ENCODE measurements around the gene ZFHX2. TPM values are rescaled to one million over a fixed set of nuclear protein-coding genes. Genes with fewer than 3 reads are reported as not detected.

The ZFHX2 gene
- 0.44 and 0.49 TPM in 2 replicates for total RNA-seq (2016; rRNA removed; fragmentation: Illumina TruSeq; extraction: Trizol)
- total RNA-seq (2016; cell fraction: cytosol; rRNA removed; fragmentation: Illumina TruSeq; extraction: Trizol; ENCODE audit: low read depth), result 0.81 and 0.88 TPM in 2 replicates
- 0.39 and 0.40 TPM in 2 replicates for total RNA-seq (2016; cell fraction: insoluble cytoplasmic fraction; rRNA removed; fragmentation: Illumina TruSeq; extraction: Trizol)
- 0.49 and 0.62 TPM in 2 replicates for total RNA-seq (2016; cell fraction: membrane; rRNA removed; fragmentation: Illumina TruSeq; extraction: Trizol)
- total RNA-seq (2016; cell fraction: nucleus; rRNA removed; fragmentation: Illumina TruSeq; extraction: Trizol), result 0.78 and 1.1 TPM in 2 replicates
- polyA plus RNA-seq (2011; rRNA removed), result 0.17 and 0.24 TPM in 2 replicates
- polyA plus RNA-seq (2011; cell fraction: cytosol; rRNA removed), result 0.04 and 0.22 TPM in 2 replicates
- 1.2 and 1.4 TPM in 2 replicates for polyA plus RNA-seq (2011; cell fraction: nucleus; rRNA removed)
- polyA plus RNA-seq (2012), result 0.92 and 0.93 TPM in 2 replicates
- polyA plus RNA-seq (2016; cell fraction: cytosol; fragmentation: Illumina TruSeq; extraction: Trizol; ENCODE audit: low read depth), result 0.29 TPM in 2 replicates
- polyA plus RNA-seq (2016; cell fraction: insoluble cytoplasmic fraction; fragmentation: Illumina TruSeq; extraction: Trizol; ENCODE audit: low read depth), result 0.53 and 0.73 TPM in 2 replicates
- 0.19 and 0.22 TPM in 2 replicates for polyA plus RNA-seq (2016; cell fraction: membrane; fragmentation: Illumina TruSeq; extraction: Trizol; ENCODE audit: low read depth)
- 0.79 and 1.2 TPM in 2 replicates for polyA plus RNA-seq (2016; cell fraction: nucleus; fragmentation: Illumina TruSeq; extraction: Trizol; ENCODE audit: insufficient read depth, low read depth)
- 0.21 and 1.7 TPM in 2 replicates for polyA minus RNA-seq (2011; rRNA and poly(A)+ RNA removed; ENCODE audit: low replicate concordance)
- 0.26 and 1.6 TPM in 2 replicates for polyA minus RNA-seq (2011; cell fraction: cytosol; rRNA and poly(A)+ RNA removed)
- 1.7 and 2.2 TPM in 2 replicates for polyA minus RNA-seq (2011; cell fraction: nucleus; rRNA and poly(A)+ RNA removed)
- percentile 37 among the genes with signal in this experiment for Bru-seq, nascent RNA
- BruChase-seq, experiment 1, labeled RNA remaining after a 6-hour chase, result percentile 33 among the genes with signal in this experiment
- BruChase-seq, experiment 2, labeled RNA remaining after a 2-hour chase, result percentile 31 among the genes with signal in this experiment
- long read RNA-seq, experiment 1, partial matches to known transcripts, result 0 of 1 reads
- long read RNA-seq, experiment 1, other reads (novel, unspliced or antisense), result 1 of 1 reads
- long read RNA-seq, experiment 2, partial matches to known transcripts, result 1 of 2 reads
- long read RNA-seq, experiment 2, other reads (novel, unspliced or antisense), result 1 of 2 reads

- ChIA-PET CTCF (ENCODE audit: low intra/inter-chr PET ratio, low total read pairs) (interaction anchor here (1.0 to 1.5 kb wide), 2 partner anchors 12 to 73 kb away, joined by 3 to 5 read pairs; no protein-coding TSS in a partner anchor), POLR2A (interaction anchor here (0.9 to 1.9 kb wide), 10 partner anchors 8 to 457 kb away, joined by 3 to 12 read pairs (median 5); partner anchors contain the start of genes ACIN1, AP1G2, BCL2L2 and C14orf119)
- WGBS (ENCODE audit: low lambda C conversion rate), result under 1% methylated on average over 49 of the region's 49 CpGs
- in situ Hi-C loops (cut with HindIII; ENCODE audit: extremely low pct_ligation_motif_present, low pct_unique_long_range_greater_than_20kb) (no loop called here), intact Hi-C loops (cut with micrococcal nuclease; ENCODE audit: unreplicated experiment) (loop anchor here (1.0 kb wide), 1 partner anchor 16 kb away; the partner anchor contains the start of gene AP1G2)
- Histone ChIP-seq H2AFZ (ENCODE audit: low read length) (peak within 1 kb of the TSS; percentile 52), H4K20me1 (ENCODE audit: insufficient read depth, low read length) (no peaks in the 10 kb centered on the region), H3K4me3 (replicated peaks in 1 of 3; ENCODE audit: insufficient read depth in 1 of 3, low read depth in 2 of 3, low read length in 3 of 3) (peak within 1 kb of the TSS; percentile 66 to 84 (median 79)), H3K27me3 (ENCODE audit: control insufficient read depth in 1 of 2, insufficient read depth in 2 of 2, low read length in 2 of 2) (no peaks in the 10 kb centered on the region; a peak in 1 of 5 replicates), H3K27ac (ENCODE audit: extremely low read length, insufficient read depth, low read length) (peak within 1 kb of the TSS; percentile 0), H3K9ac (ENCODE audit: insufficient read depth, low read depth, low read length) (peak within 1 kb of the TSS; percentile 75), H3K79me2 (ENCODE audit: insufficient read depth, low read length) (peaks cover 3% of the 10 kb centered on the region), H3K4me1 (ENCODE audit: insufficient read depth, low read length) (peaks cover 65% of the 10 kb centered on the region), H3K9me3 (ENCODE audit: low read length) (no peaks in the 10 kb centered on the region), H3K4me2 (ENCODE audit: low read depth, low read length) (peak within 1 kb of the TSS; percentile 90), H3K36me3 (replicated peaks in 1 of 2; ENCODE audit: control insufficient read depth in 1 of 2, insufficient read depth in 2 of 2, low read length in 2 of 2) (no peaks in the 10 kb centered on the region)
- no peak for FAIRE-seq
- ATAC-seq, result peak; percentile 78
- peak; percentile 92 for DNase-seq (ENCODE audit: low spot score)
- no TSS peak for BruUV-seq (replicated peaks)
- TF ChIP-seq NFRKB (IDR thresholded peaks at IDR 0.05) (no peak), NR2F1 (CRISPR knock-in tag; IDR thresholded peaks at IDR 0.05) (peak; percentile 13 to 41; a peak in 1 of 4 replicates), STAG1 (CRISPR knock-in tag; IDR thresholded peaks at IDR 0.05) (no peak), ZSCAN9 (CRISPR knock-in tag; IDR thresholded peaks at IDR 0.05; ENCODE audit: borderline replicate concordance) (0 out of 2 replicates have a peak, but pooled peaks have one; percentile 15), ZNF546 (CRISPR knock-in tag; conservative IDR thresholded peaks at IDR 0.05) (peak; percentile 96), ZNF530 (CRISPR knock-in tag; IDR thresholded peaks at IDR 0.05; ENCODE audit: low read depth) (no peak), TOPORS (CRISPR knock-in tag; IDR thresholded peaks at IDR 0.05) (0 out of 2 replicates have a peak, but pooled peaks have one; percentile 13), ZNF383 (CRISPR knock-in tag; IDR thresholded peaks at IDR 0.05; ENCODE audit: borderline replicate concordance) (peak; percentile 15; the same call in 1 of the 2 replicates), ZNF441 (CRISPR knock-in tag; IDR thresholded peaks at IDR 0.05; ENCODE audit: borderline replicate concordance) (no peak; the same call in 1 of the 2 replicates), ARNT (IDR thresholded peaks at IDR 0.05) (no peak), NR2F6 (IDR thresholded peaks at IDR 0.05) (no peak), NR2F6 (CRISPR knock-in tag; IDR thresholded peaks at IDR 0.05) (no peak; the same call in 1 of the 2 replicates), AKAP8 (CRISPR knock-in tag; IDR thresholded peaks at IDR 0.05) (peak; percentile 78; the same call in 1 of the 2 replicates), CENPBD1 (CRISPR knock-in tag; IDR thresholded peaks at IDR 0.05; ENCODE audit: borderline replicate concordance, low read depth) (no peak), ZNF710 (CRISPR knock-in tag; IDR thresholded peaks at IDR 0.05; ENCODE audit: borderline replicate concordance) (peak; percentile 89), NFE2 (CRISPR knock-in tag; IDR thresholded peaks at IDR 0.05) (no peak), PHB2 (IDR thresholded peaks at IDR 0.05; ENCODE audit: partially characterized antibody) (no peak), ZSCAN25 (CRISPR knock-in tag; IDR thresholded peaks at IDR 0.05) (peak; percentile 91)
Measured at GRCh38 chr14:23551266-23552028, at the start of gene ZFHX2. TSS of gene ZFHX2 (minus strand) at chr14:23551765. CDS start at chr14:23535325, 16,440 bp downstream.

Data from HepG2 (cell line).